Measurements from ENCODE around the gene CFI.
"Not testable (repeated sequence)": the region's sequence is repeated elsewhere in the genome, so short reads cannot be mapped to it uniquely, and the experiment has no call there.

Gene CFI

DNA sequence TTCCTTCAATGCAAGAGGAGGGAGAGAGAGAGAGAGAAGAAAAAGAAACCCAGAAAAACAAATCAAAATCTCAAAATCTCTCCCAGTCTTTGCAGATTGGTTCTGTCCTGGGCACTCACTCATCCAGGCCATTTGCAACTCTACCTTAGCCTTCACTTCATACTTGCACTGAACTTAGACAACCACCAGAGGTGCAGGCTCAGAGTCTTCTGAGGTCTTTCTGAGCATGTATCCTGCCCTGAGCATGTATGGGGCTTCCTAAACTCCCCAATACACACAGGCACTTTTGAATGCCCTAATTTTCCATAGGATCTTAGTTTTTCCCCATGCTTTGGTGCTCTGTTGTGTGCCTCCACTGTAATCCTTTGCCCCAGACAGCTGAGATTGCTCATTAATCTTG lies 2.9 kb downstream of the CFI start:
- no peak for DNase-seq (ENCODE audit: low read depth, low spot score)

DNA sequence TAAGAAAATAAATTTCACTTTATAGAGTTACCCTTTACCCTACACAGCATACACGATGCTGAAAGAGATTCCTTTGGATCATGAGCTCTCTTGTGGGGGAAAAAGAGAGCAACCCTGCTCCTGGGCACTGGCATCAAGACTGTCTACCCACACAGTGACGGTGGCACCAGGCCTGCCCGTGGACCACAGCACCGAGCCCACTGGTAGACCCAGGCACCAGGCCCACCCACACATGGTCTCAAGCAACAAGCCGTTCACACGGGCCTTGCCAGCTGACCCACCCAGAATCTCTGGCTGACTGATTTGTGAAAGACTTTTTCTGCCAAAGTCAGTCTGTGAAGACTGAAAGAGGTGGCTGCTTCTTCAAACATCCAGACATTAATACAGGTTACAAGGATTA lies 6.7 kb downstream of the CFI start:
- DNase-seq (ENCODE audit: low read depth, low spot score) = no peak

- DNase-seq (ENCODE audit: low read depth, low spot score) = no peak
Measured at GRCh38 chr4:109787807-109788206, 14.0 kb downstream of the CFI start.

DNA sequence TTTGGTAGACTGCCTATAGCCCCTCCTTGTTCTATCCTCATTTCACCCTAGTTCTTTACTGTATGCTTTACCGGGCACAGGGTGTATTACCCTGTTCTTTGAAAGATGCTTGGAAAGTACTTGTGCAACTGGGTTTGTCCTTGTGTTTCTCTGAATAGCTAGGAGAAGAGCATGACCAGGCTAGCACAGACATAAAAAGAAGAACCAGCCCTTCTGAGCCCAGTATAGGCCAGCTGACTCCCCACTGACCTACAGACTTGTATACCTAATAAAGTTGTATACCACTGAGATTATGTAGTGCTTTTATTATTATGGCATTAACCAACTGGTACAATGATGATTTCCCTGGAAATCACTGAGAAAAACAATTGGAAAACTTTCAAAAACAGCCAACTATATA lies 15.0 kb downstream of the CFI start:
- no peak for DNase-seq (ENCODE audit: low read depth, low spot score)

DNA sequence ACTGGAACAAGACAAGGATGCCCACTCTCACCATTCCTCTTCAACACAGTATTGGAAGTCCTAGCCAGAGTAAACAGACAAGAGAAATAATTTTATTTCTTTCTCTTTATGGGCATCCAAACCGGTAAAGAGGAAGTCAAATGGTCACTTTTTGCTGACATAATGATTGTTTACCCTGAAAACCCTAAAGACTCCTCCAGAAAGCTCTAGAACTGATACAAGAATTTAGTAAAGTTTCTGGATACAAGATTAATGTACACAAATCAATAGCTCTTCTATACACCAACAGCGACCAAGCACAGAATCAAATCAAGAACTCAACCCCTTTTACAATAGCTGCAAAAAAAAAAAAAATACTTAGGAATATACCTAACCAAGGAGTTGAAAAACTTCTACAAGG lies 19.7 kb downstream of the CFI start:
- not testable (repeated sequence) for DNase-seq (ENCODE audit: low read depth, low spot score)

GRCh38 chr4:109764789-109765402 lies 36.9 kb downstream of the CFI start:
- no peak for DNase-seq (ENCODE audit: low read depth, low spot score)

DNA sequence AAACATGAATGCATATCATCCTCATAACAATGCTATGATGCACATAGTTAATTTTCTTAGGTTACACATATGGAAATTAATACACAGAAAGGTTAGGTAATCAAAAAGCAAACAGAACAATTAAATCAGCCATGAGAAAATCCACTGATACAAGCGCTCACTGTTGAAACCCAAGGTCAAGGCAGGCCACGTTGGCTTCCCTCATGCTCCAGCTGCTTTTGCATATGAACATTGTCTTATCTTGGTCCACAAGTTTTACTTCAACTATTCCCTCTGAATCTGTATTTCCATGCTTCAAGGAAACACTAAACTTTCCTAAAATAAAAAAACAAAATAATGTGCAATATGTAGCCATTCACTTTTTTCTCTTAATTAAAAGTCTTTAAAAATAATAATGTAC lies 37.4 kb downstream of the CFI start:
- no peak for DNase-seq (ENCODE audit: low read depth, low spot score)

- DNase-seq (ENCODE audit: low read depth, low spot score) = no peak
Measured at GRCh38 chr4:109760682-109761081, 41.1 kb downstream of the CFI start.

DNA sequence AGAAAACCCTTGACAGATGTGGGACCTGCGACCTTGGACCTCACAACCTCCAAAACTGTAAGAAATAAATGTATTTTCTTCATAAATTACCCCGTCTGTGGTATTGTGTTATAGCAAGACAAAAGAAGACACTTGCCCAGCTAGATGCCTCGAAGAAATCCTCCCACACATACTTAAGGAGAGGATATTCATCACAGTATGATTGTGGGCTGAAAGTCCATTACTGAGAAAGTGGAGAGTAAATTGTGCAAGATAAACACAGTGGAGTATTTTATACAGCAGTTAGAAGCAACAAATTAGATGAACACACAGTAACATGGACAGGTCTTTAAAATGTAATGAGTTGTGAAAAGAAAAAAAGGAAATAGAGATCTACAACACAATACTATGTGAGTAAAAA lies 46.1 kb downstream of the CFI start:
- no peak for DNase-seq (ENCODE audit: low read depth, low spot score)

- no peak for DNase-seq (ENCODE audit: low read depth, low spot score)
Measured at GRCh38 chr4:109754093-109754857, 47.5 kb downstream of the CFI start.

DNA sequence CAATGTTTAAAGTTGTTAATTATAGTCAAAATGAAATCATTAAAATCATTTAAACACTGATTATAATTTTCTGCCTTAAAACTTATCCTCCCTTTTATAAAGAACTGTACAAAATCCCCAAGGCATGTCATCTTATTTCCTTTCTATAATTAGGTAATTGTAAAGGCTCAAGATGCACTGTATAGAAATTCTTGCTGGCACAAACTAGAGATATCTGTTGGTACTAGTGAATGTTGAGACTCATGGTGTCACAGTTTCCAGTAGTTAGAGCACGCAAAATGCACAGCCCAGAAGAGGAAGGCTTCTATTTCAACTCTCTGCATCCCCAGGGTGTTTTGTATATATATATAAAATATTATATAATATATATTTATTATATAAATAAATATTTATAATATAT lies 49.3 kb downstream of the CFI start:
- DNase-seq (ENCODE audit: low read depth, low spot score) = no peak

- no peak for DNase-seq (ENCODE audit: low read depth, low spot score)
Measured at GRCh38 chr4:109751852-109752251, 49.9 kb downstream of the CFI start.

GRCh38 chr4:109750652-109751244 lies 51.1 kb downstream of the CFI start:
- no peak for DNase-seq (ENCODE audit: low read depth, low spot score)

DNA sequence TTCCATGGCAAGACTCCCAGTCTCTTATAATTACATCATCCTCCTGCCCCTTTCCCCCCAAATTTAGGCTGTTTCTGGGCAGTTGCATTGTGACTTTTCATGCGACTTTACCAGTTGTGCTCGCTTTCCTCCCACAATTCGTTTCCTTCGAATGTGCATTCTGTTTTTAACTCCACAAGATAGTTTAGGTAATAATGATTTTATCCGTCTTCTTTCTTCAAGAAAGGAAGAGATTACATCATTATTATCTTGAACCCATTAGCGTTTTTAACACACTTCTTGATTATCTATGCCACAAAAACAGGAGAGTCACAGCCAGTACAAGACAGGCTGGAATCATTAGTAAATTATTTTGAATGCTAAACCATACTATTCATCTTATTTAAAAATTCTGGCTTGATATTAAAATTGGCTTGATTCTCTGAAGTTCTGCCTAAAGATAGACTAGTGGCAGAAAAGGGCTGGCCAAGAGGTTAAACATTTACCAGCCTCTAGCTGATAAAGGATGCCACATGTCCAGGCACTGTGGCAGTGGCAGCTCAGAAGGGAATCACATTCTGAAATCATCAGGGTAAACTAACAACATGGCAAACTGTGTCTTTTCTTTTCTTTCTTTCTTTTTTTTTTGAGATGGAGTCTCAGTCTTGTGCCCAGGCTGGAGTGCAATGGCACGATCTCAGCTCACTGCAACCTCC lies 52.3 kb downstream of the CFI start:
- DNase-seq (ENCODE audit: low read depth, low spot score) = no peak

GRCh38 chr4:109748114-109748513 lies 53.7 kb downstream of the CFI start:
- no peak for DNase-seq (ENCODE audit: low read depth, low spot score)

DNA sequence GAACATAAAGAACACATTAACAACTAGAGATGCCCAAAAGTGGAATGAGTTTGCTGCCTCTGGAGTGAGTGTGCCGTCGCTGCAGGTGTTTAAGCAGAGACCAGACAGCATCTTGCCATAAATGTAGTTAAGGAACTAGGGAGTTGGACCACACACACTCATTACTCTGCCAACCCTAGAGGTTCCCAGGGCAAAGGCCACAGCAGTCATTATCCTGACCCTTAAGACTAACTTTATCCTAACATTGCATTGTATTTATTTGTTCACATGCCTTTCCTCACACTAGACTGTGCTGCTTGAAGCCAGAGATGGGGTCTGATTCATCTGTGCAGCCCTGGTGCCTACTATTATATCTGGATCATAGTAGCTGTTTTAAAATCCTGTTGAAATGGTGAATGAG lies 55.1 kb downstream of the CFI start:
- no peak for DNase-seq (ENCODE audit: low read depth, low spot score)

DNA sequence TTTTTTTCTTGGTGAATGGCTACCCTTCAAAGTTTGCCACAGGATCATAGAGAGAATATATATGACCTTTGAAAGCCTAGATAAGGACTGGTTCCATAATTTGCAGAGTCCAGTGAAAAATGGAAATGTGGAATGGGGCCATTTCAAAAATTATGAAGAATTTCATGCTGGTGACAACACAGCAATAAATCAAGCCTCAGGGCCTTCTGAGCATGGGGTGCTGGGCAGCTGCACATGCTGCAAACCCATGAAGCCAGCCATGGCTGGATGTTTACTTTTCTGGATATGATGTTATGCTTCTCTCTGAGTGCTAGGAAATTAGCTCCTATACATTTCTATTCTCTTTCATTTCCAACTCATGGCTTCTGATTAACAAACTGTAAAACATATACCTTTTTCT lies 56.0 kb downstream of the CFI start:
- no peak for DNase-seq (ENCODE audit: low read depth, low spot score)

DNA sequence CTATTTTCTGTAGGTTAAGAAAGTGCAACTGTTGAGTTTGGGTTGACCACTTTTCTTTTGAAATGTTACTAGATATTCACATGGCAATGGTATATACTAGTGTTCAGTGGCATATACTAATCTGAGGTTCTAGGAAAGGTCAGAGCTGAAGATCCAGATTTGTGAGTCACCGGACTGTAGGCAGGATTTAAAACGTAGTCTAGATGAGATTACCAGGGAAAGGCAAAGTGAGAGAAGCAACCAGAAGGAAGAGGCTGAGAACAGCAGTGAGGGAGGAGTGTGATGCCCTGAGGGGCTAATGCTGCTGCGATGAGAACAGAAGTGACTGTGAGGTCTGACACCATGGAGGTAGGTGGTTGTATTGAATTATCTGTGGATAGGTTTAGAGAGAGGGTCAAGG lies 62.3 kb downstream of the CFI start:
- no peak for DNase-seq (ENCODE audit: low read depth, low spot score)

DNA sequence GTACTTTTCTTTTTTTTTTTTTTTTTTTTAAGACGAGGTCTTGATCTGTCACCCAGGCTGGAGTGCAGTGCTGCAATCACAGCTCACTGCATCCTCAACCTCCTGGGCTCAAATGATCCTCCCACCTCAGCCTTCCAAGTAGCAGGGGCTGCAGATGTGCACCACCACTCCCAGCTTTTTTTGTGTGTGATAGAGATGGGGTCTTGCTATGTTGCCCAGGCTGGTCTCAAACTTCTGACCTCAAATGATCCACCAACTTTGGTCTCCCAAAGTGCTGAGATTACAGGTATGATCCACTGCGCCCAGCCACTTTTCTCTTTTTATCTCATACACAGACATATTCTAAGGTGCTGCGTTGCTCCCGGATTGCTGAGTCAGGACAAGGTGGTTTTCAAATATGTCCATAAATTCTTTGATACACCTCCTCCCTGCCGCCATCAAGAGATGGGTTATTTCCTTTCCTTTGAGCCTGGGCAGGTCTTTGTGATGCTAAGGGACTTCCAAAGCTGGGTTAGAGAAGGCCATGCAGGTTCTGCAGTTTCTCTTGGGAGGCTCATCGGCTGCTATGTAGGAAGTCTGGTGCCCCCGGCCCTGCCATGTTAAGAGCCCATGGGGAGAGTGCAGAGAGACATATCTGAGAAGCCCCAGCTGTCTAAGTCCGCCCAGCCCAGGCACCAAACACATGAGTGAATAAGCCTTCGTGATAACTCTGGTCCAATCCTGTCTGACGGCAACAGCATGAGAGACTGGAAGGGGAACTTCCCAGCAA lies 63.5 kb downstream of the CFI start:
- DNase-seq (ENCODE audit: low read depth, low spot score) = no peak

DNA sequence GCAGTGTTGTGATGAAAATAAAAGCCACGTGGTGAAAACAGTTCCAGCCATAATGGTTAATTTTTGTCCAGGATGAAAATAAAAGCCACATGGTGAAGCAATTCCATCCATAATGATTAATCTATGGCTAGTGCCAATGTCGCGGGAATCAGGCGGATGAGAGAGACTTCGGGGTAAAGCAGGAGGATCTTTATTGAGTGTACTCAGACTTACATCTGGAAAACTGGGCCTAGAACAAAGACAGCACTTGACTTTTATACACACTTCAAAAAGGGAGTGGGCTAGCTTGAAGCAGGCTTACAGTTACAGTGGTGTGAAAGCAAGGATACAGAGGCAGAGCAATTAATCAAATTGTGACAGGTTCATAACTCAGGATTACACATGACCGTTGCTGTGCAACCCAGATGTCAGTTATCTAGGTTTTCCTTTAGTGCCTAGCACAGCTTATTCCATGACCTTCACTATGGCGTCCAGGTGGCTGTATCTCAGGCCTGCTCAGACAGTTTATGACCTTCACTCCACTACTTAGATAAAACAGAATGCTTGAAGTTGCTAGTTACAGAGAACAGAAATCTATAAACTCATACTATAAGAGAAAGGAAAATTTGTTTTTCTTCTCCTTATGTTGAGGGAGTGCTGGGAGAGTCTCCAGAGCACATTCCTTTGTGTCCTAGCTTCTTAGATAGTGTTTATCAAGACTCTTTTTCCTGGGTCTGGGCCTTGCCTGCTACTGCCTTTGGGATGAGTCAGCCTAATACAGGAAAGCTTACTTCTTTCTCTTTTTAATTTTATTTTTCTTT lies 66.0 kb downstream of the CFI start:
- DNase-seq (ENCODE audit: low read depth, low spot score) = no peak

DNA sequence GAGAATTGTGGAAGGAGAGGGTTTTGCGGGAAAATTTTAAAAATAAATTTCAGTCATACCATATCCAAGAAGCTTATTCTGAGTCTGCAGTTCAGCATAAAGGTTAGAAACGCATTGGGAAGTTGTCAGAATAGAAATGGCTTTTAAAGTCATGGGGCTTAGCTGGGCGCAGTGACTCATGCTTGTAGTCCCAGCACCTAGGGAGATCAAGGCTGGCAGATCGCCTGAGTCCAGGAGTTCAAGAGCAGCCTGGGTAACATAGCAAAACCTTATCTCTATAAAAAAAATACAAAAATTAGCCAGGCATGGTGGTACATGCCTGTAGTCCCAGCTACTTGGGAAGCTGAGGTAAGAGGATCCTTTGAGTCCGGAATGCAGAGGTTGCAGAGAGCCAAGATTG lies 68.1 kb downstream of the CFI start:
- DNase-seq (ENCODE audit: low read depth, low spot score) = no peak
